ENCODE data around the gene BASP1.
"Not testable (repeated sequence)": the region's sequence is repeated elsewhere in the genome, so short reads cannot be mapped to it uniquely, and the experiment has no call there.

The BASP1 gene

GRCh38 chr5:17222664-17223063 lies 5.2 kb downstream of the BASP1 start:
- no peak for DNase-seq (ENCODE audit: low spot score)
- no peak for FAIRE-seq

- FAIRE-seq (peak; percentile 18), DNase-seq (ENCODE audit: low spot score) (no peak)
Observed at GRCh38 chr5:17223367-17224185, 6.1 kb downstream of the BASP1 start.

GRCh38 chr5:17224858-17225511 lies 7.6 kb downstream of the BASP1 start:
- FAIRE-seq (peak; percentile 43), DNase-seq (ENCODE audit: low spot score) (peak; percentile 35)

- DNase-seq (ENCODE audit: low spot score) = no peak
Observed at GRCh38 chr5:17225520-17225919, 8.1 kb downstream of the BASP1 start.

GRCh38 chr5:17227868-17228267 lies 10.4 kb downstream of the BASP1 start:
- FAIRE-seq (no peak), DNase-seq (ENCODE audit: low spot score) (no peak)

More at GRCh38 chr5:17225520-17225919, 8.1 kb downstream of the BASP1 start:
- FAIRE-seq = no peak

GRCh38 chr5:17228821-17229291 lies 11.4 kb downstream of the BASP1 start:
- DNase-seq (ENCODE audit: low spot score) (no peak), FAIRE-seq (no peak)

GRCh38 chr5:17229313-17229712 lies 11.9 kb downstream of the BASP1 start:
- FAIRE-seq (no peak), DNase-seq (ENCODE audit: low spot score) (no peak)

- FAIRE-seq (no peak), DNase-seq (ENCODE audit: low spot score) (no peak)
Observed at GRCh38 chr5:17230191-17230590, 12.8 kb downstream of the BASP1 start.

- DNase-seq (ENCODE audit: low spot score) (no peak), FAIRE-seq (no peak)
Observed at GRCh38 chr5:17230808-17231525, 13.5 kb downstream of the BASP1 start.

GRCh38 chr5:17232405-17232804 lies 15.0 kb downstream of the BASP1 start:
- FAIRE-seq (no peak), DNase-seq (ENCODE audit: low spot score) (no peak)

- DNase-seq (ENCODE audit: low spot score) (peak; percentile 32), FAIRE-seq (no peak)
Observed at GRCh38 chr5:17233488-17233887, 16.1 kb downstream of the BASP1 start.

- DNase-seq (ENCODE audit: low spot score) (no peak), FAIRE-seq (no peak)
Observed at GRCh38 chr5:17234374-17234773, 16.9 kb downstream of the BASP1 start.

GRCh38 chr5:17235731-17236330 lies 18.4 kb downstream of the BASP1 start:
- FAIRE-seq (no peak), DNase-seq (ENCODE audit: low spot score) (peak; percentile 31)

- peak; percentile 93 for FAIRE-seq
- DNase-seq (ENCODE audit: low spot score) = peak; percentile 94
Observed at GRCh38 chr5:17238521-17239041, 21.1 kb downstream of the BASP1 start.

GRCh38 chr5:17239953-17240352 lies 22.5 kb downstream of the BASP1 start:
- no peak for DNase-seq (ENCODE audit: low spot score)
- no peak for FAIRE-seq

- DNase-seq (ENCODE audit: low spot score) = no peak
- no peak for FAIRE-seq
Observed at GRCh38 chr5:17240487-17240886, 23.1 kb downstream of the BASP1 start.

GRCh38 chr5:17241635-17242034 lies 24.2 kb downstream of the BASP1 start:
- no peak for FAIRE-seq
- no peak for DNase-seq (ENCODE audit: low spot score)

- FAIRE-seq (peak; percentile 30), DNase-seq (ENCODE audit: low spot score) (no peak)
Observed at GRCh38 chr5:17243287-17244063, 26.0 kb downstream of the BASP1 start.

GRCh38 chr5:17249029-17249634 lies 31.7 kb downstream of the BASP1 start:
- peak; percentile 99 for FAIRE-seq
- peak; percentile 99 for DNase-seq (ENCODE audit: low spot score)

GRCh38 chr5:17249841-17250240 lies 32.4 kb downstream of the BASP1 start:
- FAIRE-seq; DNase-seq (ENCODE audit: low spot score): not testable (repeated sequence)
